HG02642 (cell line): ENCODE data around the gene TIMP2.
A peak's percentile ranks its signal among the peaks of the same experiment; 100 is the strongest.

Source experiments
- ATAC-seq: cut with Tn5 transposase; IDR thresholded peaks from one replicate; pipeline ENCODE4 v1.9.1; 2021; ENCODE audit warnings: mild to moderate bottlenecking; ENCODE audit not compliant: unreplicated experiment, poor library complexity

TIMP2 gene

DNA sequence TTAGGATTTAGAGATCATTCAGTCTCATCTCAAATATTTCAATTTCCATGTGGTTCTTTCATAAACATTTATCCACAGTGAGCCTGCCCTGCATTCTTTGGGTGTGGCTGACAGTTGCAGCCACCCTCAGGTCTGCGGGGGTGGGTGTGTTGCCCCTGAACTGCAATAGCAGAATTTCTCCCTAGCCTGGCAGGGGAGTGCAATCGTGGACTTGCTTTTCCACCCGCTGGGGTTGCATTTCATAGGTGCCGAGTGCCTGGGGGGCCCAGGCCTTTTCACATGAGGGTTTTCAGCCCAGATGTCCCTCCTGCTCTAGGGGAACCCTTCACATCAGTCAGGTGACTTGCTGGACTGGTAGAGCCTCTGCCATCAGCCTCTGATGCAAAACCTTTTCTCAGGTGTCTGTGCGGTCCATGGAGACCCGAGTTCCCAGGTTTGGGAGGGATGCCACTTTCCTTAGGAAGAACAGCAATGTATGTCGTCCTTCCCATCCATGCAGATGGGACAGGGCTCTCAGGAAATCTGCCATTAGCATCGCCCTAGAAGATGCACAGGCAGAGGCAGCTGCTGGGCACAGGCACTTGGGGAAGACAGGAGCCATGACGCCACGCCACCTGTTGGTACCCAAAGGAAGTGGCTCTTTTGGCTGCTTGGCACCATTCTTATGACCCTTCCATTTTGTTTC is 82.2 kb downstream of the TIMP2 start:
- no peak for ATAC-seq

DNA sequence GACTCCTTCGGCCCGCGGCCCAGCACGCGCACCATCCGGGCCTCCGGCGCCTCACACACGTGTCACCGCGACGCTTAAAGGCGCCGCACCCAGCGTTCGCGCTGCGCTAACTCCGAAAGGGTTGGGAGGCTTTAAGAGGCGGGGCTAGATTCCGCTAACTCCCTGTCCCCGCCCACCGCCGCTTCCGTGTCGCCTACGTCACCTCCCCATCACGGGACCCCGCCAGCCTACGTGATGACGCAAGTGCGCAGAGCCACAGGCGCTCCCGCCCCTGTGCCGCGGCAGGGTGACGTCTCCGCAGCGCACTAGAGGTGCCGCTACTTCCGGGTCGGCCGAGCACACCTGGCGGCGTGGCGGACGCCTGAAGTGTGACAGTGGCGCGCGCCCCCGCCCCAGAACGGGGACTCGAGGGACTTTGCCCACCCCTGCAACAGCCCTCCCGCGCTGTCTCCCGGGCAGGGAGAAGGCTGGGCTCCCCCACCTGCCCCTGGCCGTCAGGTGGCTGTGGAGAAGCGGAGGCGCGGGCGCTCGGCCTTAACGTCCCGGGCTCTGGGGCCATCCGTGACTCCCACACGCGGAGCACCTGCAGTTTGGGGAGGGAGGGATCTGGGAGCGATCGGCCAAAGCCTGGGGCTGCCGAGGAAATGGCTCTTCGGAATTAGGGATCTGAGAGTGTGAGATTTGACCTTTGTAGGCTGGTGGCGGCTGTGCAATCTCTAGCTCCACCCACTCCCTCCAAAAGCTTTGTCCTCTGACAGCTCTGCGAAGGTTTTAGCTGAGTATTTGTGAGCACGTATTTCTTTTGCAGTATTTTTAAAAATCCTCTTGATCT is 84.2 kb downstream of the TIMP2 start, which contains the start of gene USP36:
Gene USP36, minus strand, starts transcription at position 35 of the 832 bp plus-strand sequence. CDS start 4,451 bp downstream, outside the sequence.
- ATAC-seq, result peak; percentile 90

DNA sequence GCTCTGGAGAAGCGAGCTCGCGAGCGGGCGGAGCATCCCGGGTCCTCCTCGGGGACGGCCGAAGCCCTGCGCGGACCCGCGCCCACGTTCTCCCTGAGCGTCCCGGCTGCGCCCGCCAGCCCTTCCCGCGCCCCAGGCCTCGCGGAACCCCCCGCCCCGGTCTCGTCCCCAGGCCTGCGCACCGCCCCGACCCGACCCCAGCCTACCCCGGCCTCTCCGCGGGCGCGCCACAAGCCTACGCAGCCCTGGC is 84.7 kb downstream of the TIMP2 start:
- no peak for ATAC-seq

DNA sequence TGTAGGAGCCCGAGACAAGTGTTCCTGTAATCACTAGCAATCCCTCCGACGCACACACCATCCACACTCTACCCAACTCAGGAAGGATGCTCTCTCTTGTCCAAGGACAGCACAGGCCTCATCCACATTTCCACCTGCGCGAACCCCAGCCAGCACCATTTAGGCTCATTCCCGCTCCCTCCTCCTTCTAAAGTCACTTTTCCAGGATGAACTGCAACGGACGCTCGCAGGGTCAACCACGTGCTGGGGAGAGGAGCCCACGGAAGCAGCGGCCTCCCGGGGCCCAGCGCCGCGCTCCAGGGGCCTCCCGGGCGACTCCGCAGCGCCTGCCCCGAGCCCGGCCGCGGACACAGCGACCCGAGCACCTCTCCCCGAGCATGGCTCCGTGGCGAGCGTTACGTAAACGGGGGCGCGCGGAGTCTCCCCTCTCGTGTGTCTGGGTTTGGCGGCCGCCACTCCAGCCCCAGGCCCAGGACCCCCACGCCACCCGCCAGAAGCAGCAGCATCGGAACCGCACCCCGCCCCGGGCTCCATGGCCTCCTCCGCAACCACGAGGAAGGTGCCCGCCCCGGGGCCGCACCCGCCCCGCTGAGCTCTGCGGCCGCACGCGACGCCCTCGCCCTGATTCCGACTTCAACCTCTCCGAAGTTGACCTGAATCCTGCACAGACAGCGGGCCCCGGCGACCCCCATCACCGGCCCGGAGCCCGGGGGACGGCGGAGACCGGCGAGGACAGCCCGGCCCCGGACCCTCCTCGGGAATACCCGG is 85.2 kb downstream of the TIMP2 start:
- peak; percentile 22 for ATAC-seq

DNA sequence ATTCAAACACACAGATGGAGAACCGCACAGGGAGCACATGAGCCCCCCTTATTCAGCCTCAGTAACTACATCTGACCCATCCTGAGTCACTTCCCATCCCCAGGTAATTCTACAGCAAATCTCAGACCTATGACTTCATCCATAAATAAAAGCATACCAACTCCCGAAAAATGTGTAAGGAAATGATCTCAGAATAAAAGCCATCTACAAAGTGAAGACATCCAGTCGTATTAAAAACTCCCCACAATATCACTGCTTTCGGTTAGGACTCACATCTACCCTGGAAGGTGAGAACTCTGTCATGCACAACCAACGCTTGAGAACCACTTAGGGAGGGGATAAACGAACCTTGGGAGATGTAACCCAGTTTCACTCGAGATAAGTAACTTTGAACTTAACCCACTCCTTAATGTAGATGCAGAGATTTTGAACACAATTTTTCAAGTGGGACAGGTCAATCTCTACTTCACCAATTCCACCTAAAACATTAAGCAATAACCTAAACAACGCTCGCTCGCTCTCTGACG is 85.9 kb downstream of the TIMP2 start:
- ATAC-seq, result no peak

DNA sequence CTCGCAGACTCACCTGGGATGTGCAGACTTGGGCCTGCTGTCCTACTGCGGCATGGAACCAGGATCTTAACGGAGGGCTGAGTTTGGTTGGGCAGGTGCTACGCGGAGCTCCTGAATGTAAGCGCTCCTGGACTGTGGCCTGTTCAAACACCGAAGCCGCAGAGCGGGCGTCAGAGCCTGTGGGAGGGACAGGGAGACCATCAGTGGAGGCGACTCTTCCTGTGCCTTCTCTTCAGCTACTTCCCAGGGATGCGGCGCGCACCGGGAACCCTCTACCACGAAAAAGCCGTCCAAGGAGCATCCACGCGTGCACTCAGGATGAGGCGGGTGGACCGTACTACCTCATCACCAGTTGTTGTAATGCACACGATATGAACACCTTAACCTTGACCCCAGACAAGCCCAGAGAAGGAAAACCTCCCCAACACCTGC is 86.6 kb downstream of the TIMP2 start:
- no peak for ATAC-seq

DNA sequence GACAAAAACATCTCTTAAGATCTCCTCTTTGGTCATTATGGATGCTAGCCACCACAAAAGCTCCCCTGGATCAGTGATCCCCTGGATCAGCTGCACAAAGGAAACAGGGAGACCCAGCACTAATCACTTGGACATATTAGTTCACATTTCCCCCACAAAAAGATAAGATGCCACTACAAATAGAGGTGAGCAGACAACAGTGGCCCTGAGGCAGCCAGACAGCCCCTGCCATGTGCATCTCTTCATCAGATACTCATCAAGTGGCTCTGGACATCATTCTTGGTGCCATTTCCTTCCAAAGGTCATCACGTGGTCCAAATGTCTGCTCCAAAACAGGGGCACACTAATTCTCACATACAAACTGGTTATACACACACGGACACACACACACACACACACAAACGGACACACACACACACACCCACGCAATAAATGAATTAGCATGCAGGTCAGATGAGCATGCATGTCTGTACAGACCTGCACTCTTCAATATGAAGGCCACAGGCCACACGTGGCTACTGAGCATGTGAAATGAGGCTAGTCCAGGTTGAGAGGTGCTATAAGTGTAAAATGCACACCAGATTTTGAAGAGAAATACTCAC is 88.7 kb downstream of the TIMP2 start:
- ATAC-seq, result no peak

DNA sequence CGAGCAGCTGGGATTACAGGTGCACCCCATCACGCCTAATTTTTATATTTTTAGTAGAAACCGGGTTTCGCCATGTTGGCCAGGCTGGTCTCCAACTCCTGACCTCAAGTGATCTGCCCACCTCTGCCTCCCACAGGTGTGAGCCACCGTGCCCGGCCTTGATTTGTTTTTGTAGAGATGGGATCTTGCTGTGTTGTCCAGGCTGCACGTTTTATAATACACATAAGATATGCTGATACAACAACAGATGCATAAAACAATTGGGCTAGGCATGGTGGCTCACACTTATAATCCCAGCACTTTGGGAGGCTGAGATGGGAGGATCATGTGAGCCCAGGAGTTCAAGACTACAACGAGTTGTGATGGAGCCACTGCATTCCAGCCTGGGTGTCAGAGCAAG is 90.6 kb downstream of the TIMP2 start:
- no peak for ATAC-seq

DNA sequence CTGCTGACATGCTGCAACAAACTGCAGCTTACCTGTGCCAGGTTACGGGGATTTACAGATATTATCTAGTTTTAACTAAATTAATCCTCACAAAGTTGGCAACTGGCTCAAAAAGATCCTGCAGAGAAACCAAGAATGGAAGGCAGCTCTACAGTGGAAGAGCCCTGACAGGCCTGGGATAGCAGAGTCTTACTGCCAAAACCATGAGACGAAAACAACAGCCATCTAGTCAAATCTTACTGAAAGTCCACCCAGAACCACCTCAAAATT is 92.7 kb downstream of the TIMP2 start:
- no peak for ATAC-seq

DNA sequence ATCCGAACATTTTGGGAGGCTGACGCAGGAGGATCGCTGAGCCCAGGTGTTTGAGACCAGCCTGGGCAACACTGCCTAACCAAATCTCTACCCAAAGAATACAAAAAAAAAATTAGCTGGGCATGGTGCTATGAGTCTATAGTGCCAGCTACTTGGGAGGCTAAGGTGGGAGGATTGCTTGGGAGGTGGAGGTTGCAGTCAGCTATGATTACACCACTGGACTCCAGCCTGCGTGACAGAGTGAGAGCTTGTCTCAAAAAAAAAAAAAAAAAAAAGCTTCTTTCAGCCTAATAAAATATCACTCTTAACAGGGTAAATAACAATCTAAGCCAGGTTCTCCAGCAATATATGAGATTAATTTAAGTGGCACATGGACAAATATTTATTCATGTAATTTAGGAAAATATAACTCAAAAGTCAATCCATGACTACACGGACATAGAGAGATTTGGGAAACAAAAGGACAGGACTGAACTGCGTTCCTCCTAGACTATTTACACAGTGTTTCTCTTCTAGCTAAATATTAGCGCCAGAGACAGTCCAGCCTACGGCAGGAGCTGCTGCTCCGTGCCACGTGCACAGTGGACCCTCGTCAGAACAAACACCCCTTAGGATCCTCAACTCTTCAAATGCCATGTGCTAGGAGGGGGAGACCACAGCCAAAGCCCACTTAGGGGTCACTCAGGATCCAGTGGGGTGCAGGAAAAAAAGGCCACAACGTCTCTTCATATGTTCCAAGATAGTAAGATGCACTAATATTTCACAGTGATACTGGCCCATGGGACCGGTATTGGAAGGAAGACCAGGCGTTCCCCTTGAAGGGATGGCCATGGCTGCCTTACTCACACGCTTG is 93.3 kb downstream of the TIMP2 start:
- ATAC-seq, result no peak

DNA sequence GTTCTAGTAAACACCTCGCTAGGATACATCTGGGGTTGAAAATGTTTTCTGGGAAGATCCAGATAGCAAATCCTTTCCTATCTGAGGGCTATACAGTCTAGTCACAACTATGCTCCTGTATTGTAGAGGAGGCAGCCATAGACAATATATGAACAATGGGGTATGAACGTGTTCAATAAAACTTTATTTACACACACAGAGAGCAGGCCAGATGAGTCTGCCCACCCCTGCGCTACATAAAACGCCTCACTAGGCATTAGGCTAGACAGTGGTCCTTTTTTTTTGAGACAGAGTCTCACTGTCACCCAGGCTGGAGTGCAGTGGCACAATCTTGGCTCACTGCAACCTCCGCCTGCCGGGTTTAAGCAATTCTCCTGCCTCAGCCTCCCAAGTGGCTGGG is 95.7 kb downstream of the TIMP2 start:
- no peak for ATAC-seq

DNA sequence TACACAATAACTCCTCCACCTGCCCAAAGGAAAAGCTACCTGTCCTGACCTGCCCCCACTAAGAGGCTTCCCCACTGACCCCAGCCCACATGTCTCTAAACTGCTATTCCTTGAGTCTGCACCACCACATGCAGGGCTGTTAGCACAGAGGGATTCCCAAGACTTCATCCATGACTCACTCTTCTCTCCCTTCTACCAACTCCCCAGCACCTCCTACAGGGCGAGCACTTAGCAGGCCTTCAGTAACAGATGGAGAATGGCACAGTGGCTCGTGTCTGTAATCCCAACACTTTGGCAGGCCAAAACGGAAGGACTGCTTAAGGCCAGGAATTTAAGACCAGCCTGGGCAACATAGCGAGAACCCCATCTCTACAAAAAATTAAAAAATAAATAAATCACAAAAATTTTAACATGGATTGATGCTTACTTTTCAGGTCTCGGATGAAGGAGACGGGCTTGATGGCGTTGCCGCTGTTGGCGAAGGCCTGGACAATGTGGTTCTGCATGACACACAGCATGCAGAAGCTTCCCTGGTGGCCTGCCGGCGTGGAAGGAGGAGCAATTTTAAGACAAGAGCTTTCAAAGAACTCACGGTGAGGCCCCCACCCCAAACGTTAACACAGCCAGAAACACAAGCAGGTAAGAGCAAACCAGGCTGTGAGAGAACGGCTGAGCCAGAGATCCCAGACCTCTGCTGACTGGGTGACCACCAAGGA is 96.6 kb downstream of the TIMP2 start:
- no peak for ATAC-seq

DNA sequence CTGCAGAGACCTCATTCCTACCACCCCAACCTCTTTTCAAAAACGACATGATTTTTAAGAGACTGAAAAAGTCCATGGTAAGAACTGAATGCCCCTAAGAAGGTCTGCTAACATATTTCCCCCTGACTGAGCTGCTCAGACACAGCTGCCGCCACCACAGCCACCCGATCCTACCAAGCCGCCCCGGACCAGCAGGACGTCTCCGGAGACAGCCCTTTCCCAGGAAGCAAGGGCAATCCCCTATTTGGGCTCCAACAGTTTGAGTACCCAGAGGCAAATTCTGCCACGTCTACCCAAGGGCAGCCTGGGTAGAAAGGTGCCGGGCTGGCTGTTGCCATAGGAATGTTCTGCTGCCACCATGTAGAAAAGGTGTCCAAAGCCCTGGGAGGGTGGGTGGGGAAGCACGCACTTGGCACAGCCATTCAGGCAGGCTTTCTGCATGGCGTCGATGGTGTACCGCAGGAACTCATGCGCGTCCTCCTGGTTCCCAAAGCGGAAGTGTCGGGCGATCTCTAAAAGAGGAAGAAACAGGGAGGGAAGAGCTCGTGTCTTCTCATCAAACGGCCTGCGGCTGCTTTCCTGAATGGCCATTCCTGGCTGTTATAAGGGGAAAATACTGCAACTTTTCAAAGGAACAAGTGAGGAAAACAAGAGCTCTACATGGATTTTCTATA is 98.2 kb downstream of the TIMP2 start:
- ATAC-seq, result no peak

DNA sequence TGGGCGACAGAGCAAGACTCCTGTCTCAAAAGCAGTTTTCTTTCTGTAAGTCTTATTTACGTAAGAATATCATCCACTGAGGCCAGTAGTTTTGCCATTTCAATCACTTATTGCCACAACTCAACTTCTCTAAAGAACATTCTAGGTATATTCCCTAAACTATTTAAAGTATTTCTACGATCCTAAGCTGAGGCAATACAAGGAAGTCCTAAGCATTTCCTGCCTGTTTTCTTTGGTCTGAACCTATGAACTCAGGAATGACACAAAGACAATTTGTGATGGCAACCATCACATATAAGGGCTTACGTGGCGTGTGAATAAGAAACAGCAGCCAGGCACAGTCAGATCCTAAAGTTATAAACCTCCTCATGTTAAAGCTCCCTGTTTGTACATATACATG is 98.8 kb downstream of the TIMP2 start:
- no peak for ATAC-seq

DNA sequence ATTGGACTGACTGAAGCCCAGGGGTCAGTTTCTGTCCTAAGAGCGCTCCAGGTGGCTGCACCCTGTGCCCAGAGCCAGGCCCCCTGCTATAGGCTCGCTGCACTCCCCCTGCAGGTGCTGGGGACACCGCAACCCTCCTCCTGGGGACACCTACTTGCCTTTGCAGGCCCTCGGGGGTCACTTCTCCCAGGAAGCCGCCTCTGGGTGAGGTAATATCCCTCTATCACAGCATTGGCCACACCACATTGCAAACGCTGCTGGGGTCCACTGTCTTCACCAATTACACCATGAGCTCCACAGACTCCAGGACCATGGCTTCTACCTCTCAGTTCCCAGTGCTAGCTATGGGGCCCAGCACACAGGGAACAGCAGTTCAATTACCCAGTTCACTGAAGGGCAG is 99.5 kb downstream of the TIMP2 start:
- ATAC-seq, result no peak

DNA sequence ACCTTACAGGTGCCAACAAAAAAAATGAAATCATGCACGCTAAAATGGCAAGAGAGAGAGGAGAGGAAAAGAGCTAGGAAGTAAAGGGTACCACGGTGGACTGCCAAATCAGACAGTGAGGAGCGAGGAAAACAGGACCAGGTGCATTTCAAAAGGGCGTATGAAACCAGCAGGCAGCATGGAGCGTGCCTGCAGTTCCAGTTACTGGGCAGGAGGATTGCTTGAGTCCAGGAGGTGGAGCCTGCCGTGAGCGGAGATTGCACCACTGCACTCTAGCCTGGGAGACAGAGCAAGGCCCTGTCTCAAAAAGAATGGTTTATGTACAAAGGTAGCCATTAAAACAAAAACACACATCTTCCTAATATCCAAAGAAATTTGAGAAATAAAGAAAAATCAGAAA is 100.9 kb downstream of the TIMP2 start:
- ATAC-seq, result no peak

DNA sequence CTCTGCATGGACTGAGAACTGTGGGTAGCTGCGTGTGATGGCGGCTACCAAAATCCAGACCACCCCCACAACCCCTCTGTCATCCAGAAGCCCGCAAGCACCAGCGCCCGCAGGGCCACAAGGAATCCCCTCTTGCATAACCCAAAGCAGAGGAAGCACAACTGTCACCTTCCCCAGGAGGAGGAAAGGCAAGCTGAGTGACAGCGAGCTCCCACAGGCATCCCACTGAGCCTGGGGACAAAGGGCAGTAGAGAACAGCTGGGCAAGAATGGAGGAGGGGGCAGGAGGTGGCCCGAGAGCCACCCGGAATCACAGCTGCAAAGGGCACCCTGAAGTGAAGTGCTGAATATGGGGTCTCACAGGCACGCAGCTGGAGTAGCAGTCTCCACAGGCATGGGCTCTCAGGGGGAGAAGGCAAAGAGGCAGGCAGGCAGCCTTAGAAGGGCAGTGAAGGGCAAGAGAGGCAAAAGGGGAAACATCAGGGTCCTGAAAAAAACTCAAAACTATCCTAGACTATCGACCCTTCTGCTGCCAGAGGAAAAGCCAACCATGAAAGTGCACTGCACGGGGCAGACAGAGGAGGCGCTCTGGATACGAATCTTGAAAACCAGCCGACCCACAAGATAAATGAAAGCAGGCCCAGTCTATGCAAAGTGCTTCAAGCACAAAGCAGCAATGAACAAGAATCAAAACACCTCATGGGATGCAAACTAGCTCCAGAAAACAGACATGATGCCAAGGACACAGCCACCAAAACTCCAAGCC is 101.7 kb downstream of the TIMP2 start:
- ATAC-seq, result no peak

DNA sequence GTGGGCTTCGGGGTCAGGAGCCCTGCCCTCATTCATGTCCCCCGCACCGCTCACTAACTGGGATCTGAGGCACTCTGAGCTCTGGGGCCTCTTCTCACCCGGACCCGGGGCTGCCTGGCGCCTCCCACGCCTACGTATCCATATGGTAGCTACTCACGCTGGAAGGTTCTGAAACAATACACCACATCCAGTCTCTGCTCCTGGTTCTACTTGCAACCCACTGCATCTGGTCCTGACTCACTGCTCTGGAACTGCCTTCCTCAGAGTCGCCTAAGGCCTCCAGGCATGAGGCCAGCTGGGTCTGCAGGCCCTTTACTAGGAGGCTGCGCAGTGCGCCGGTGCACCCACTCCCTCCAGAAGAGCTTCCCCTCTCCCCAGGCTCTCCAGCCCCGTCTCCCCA is 102.6 kb downstream of the TIMP2 start:
- no peak for ATAC-seq
